ENCODE results near the gene LRP6. TPM values are rescaled to one million over a fixed set of nuclear protein-coding genes. Genes with fewer than 3 reads are reported as not detected.

The LRP6 gene
- total RNA-seq, 1 experiment from 2014 or later, result 28.1 TPM

GRCh38 chr12:12210416-12210815, 56.4 kb downstream of the LRP6 start:
- ChIA-PET RAD21 (ENCODE audit: low non-redundant PET in 1 of 2, low total read pairs in 2 of 2, uncharacterized antibody in 2 of 2, unreplicated experiment in 2 of 2) (no interaction called here), POLR2A (no interaction called here), CTCF (no interaction called here)
- DNase-seq (ENCODE audit: low read depth, low spot score), result no peak
- no TSS peak for BruUV-seq (replicated peaks)
- Histone ChIP-seq H3K36me3 (ENCODE audit: control insufficient read depth in 1 of 2, insufficient read depth in 2 of 2, low read length in 2 of 2) (no peaks in the 10 kb centered on the region), H3K4me1 (ENCODE audit: control insufficient read depth in 1 of 2, insufficient read depth in 2 of 2, low read length in 2 of 2) (no peaks in the 10 kb centered on the region), H3K27me3 (ENCODE audit: insufficient read depth, low read length) (no peaks in the 10 kb centered on the region), H3K79me2 (ENCODE audit: insufficient read depth, low read length) (peaks cover 26% of the 10 kb centered on the region), H3K9me3 (ENCODE audit: control insufficient read depth in 1 of 2, insufficient read depth in 1 of 2, low read depth in 1 of 2, low read length in 2 of 2) (no peaks in the 10 kb centered on the region), H3K9me2 (ENCODE audit: insufficient read depth) (no peaks in the 10 kb centered on the region), H3K4me2 (ENCODE audit: low read length) (no peak overlapping the region), H3K9ac (ENCODE audit: low read length) (no peak overlapping the region), H3K27ac (ENCODE audit: low read depth, low read length) (no peak overlapping the region), H4K20me1 (ENCODE audit: insufficient read depth) (no peaks in the 10 kb centered on the region; the same call in 1 of the 2 replicates), H3K4me3 (replicated peaks in 1 of 2; ENCODE audit: low read depth in 1 of 2, low read length in 2 of 2) (no peak overlapping the region), H2AFZ (ENCODE audit: low read depth, low read length, poor library complexity, severe bottlenecking) (no peak overlapping the region)
- TF ChIP-seq ZBTB33 (IDR thresholded peaks at IDR 0.05; ENCODE audit: extremely low read depth, insufficient replicate concordance, low read length), result no peak
- no peak for TF ChIP-seq TCF7L2 (IDR thresholded peaks at IDR 0.05; ENCODE audit: borderline replicate concordance, extremely low read depth, insufficient read depth, insufficient read length)
- TF ChIP-seq YY1 (IDR thresholded peaks at IDR 0.05; ENCODE audit: extremely low read depth, insufficient replicate concordance, low read depth, low read length), result no peak
- no peak for TF ChIP-seq CTCF (IDR thresholded peaks at IDR 0.05 in 2 of 3, conservative IDR thresholded peaks at IDR 0.05 in 1 of 3; ENCODE audit: borderline replicate concordance in 1 of 3, insufficient read depth in 1 of 3, low read depth in 2 of 3, low read length in 2 of 3)
- no peak for TF ChIP-seq EZH2phosphoT487 (IDR thresholded peaks at IDR 0.05; ENCODE audit: borderline replicate concordance)
- intact Hi-C loops (cut with micrococcal nuclease), result no loop called here
- no peak for ATAC-seq

All from HCT116 (cell line).